Caco-2 (cell line): ENCODE measurements around the gene CNOT2. TPM values are rescaled to one million over a fixed set of nuclear protein-coding genes. Genes with fewer than 3 reads are reported as not detected.

Experiments used
- BruUV-seq: library from RNA; stranded (reverse); fragments of 400-500 nt; replicated peaks from 2 replicates; lab custom pipeline; 2021; lab: Mats Ljungman, UMichigan
- CTCF ChIA-PET: fragments of 300-600 bp; sonication (Branson Sonifier 250); formaldehyde crosslinking; loops from one replicate; lab custom pipeline; 2022; ENCODE audit warnings: antibody characterized with exemption; lab: Charles Lee
- POLR2A ChIA-PET: fragments of 300-600 bp; sonication (Branson Sonifier 250); formaldehyde crosslinking; loops from one replicate; lab custom pipeline; 2022; ENCODE audit warnings: antibody characterized with exemption; lab: Charles Lee
- DNase-seq, 2 experiments: peaks; one replicate each; pipeline versions ENCODE4 v3.0.0 to v3.0.0-alpha.2; 2020 to 2022
- H3K27me3 ChIP-seq: replicated peaks from 2 replicates; pipeline ENCODE4 v1.6.0; 2011; ENCODE audit warnings: low read length; ENCODE audit not compliant: control insufficient read depth, insufficient read depth
- H3K36me3 ChIP-seq: 2 replicates; pipeline ENCODE4 v1.5.1; 2011; ENCODE audit warnings: low read length; ENCODE audit not compliant: control insufficient read depth, insufficient read depth
- H3K4me1 ChIP-seq: fragments of 250-450 bp; sonication (Bioruptor Pico); 2 replicates; pipeline ENCODE4 v1.5.1; 2020; ENCODE audit warnings: mild to moderate bottlenecking
- H3K4me3 ChIP-seq: 2 replicates; pipeline ENCODE4 v1.5.1; 2011; ENCODE audit warnings: low read depth, mild to moderate bottlenecking, control low read depth, low read length
- H3K9me3 ChIP-seq: fragments of 250-450 bp; sonication (Bioruptor Pico); 2 replicates; pipeline ENCODE4 v1.5.1; 2020; ENCODE audit warnings: mild to moderate bottlenecking, moderate library complexity
- H3K27ac Mint-ChIP-seq: one replicate; pipeline ENCODE4 v1.8.0; 2022; ENCODE audit warnings: mixed read lengths; ENCODE audit not compliant: unreplicated experiment
- H3K27me3 Mint-ChIP-seq: one replicate; pipeline ENCODE4 v1.8.0; 2022; ENCODE audit warnings: mixed read lengths; ENCODE audit not compliant: insufficient read depth, unreplicated experiment
- H3K36me3 Mint-ChIP-seq: one replicate; pipeline ENCODE4 v1.8.0; 2022; ENCODE audit warnings: mild to moderate bottlenecking, mixed read lengths; ENCODE audit not compliant: insufficient read depth, unreplicated experiment
- H3K4me1 Mint-ChIP-seq: one replicate; pipeline ENCODE4 v1.8.0; 2022; ENCODE audit warnings: low read depth, mixed read lengths; ENCODE audit not compliant: unreplicated experiment
- H3K4me3 Mint-ChIP-seq: one replicate; pipeline ENCODE4 v1.8.0; 2022; ENCODE audit warnings: mild to moderate bottlenecking, moderate library complexity, mixed read lengths; ENCODE audit not compliant: unreplicated experiment
- H3K9me3 Mint-ChIP-seq: one replicate; pipeline ENCODE4 v1.8.0; 2022; ENCODE audit warnings: mixed read lengths; ENCODE audit not compliant: unreplicated experiment
- CTCF ChIP-seq, 2 experiments: fragments of 200-600 bp in 1 of 2; IDR thresholded peaks; 1 replicate in 1 of 2; 2 replicates in 1 of 2; pipeline versions ENCODE4 v1.5.1 to v1.8.0; 2011 to 2022; ENCODE audit warnings: antibody characterized with exemption in 1 of 2, control low read depth in 1 of 2, inconsistent platforms in 1 of 2, low read depth in 1 of 2, low read length in 1 of 2, mild to moderate bottlenecking in 1 of 2, moderate library complexity in 1 of 2; ENCODE audit not compliant: insufficient read depth in 1 of 2, severe bottlenecking in 1 of 2, unreplicated experiment in 1 of 2
- intact Hi-C: fragments of 100-400 bp; cut with micrococcal nuclease; formaldehyde crosslinking; loops from one replicate; pipeline ENCODE4 v1.10.0; 2022; ENCODE audit not compliant: unreplicated experiment
- total RNA-seq: library from RNA; stranded (reverse); gene quantifications from 2 replicates; pipeline ENCODE4 v1.2.3, GENCODE V29; 2022

The CNOT2 gene
- total RNA-seq, 1 experiment from 2014 or later: 83.5 TPM

DNA sequence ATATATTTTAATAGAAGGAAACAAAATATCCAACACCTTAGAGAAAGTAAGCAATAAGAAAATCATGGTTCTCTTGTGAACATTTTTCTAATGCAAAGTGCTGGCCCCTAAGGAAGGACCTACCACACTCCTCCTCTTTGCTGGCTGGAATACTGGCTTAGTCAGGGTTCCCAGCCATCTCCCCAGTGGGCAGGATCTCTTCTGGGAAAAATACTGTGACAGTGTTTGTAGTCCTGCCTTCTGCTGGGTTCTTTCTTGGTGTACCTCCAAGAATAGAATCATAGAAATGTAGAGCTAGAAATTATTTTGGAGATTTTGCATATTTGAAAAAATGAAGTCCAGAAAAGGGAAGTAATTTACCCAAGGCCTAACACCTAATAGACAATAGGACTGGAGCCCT, 154.8 kb downstream of the CNOT2 start:
- Histone ChIP-seq H3K9me3 (no peaks in the 10 kb centered on the region), H3K4me1 (no peaks in the 10 kb centered on the region), H3K4me3 (no peak overlapping the region), H3K36me3 (no peaks in the 10 kb centered on the region), H3K27me3 (no peaks in the 10 kb centered on the region)
- DNase-seq: no peak
- no peak overlapping the region for H3K27ac Mint-ChIP-seq
- ChIA-PET POLR2A (no interaction called here), CTCF (no interaction called here)
- intact Hi-C loops: no loop called here
- H3K4me1 Mint-ChIP-seq: peaks cover 6% of the 10 kb centered on the region
- no peaks in the 10 kb centered on the region for H3K36me3 Mint-ChIP-seq
- H3K9me3 Mint-ChIP-seq: no peaks in the 10 kb centered on the region
- BruUV-seq: no TSS peak
- no peak for TF ChIP-seq CTCF (IDR thresholded peaks at IDR 0.05; ENCODE audit: insufficient read depth in 1 of 2, low read depth in 1 of 2, low read length in 1 of 2, severe bottlenecking in 1 of 2, unreplicated experiment in 1 of 2)
- H3K4me3 Mint-ChIP-seq: no peak overlapping the region
- peaks cover 3% of the 10 kb centered on the region for H3K27me3 Mint-ChIP-seq

GRCh38 chr12:70398862-70399261, 155.6 kb downstream of the CNOT2 start:
- H3K4me3 Mint-ChIP-seq: no peak overlapping the region
- DNase-seq: no peak
- H3K36me3 ChIP-seq: no peaks in the 10 kb centered on the region
- no peaks in the 10 kb centered on the region for H3K9me3 ChIP-seq
- ChIA-PET POLR2A (no interaction called here), CTCF (no interaction called here)
- H3K27ac Mint-ChIP-seq: no peak overlapping the region
- H3K4me1 Mint-ChIP-seq: peaks cover 6% of the 10 kb centered on the region
- peaks cover 3% of the 10 kb centered on the region for H3K27me3 Mint-ChIP-seq
- no peaks in the 10 kb centered on the region for H3K36me3 Mint-ChIP-seq
- no peaks in the 10 kb centered on the region for H3K9me3 Mint-ChIP-seq
- H3K4me3 ChIP-seq: no peak overlapping the region
- no peak for TF ChIP-seq CTCF (IDR thresholded peaks at IDR 0.05; ENCODE audit: insufficient read depth in 1 of 2, low read depth in 1 of 2, low read length in 1 of 2, severe bottlenecking in 1 of 2, unreplicated experiment in 1 of 2)
- no peaks in the 10 kb centered on the region for H3K27me3 ChIP-seq
- no TSS peak for BruUV-seq
- no peaks in the 10 kb centered on the region for H3K4me1 ChIP-seq
- intact Hi-C loops: no loop called here

GRCh38 chr12:70399311-70399710, 156.1 kb downstream of the CNOT2 start:
- DNase-seq: no peak
- Mint-ChIP-seq H3K4me1 (peaks cover 6% of the 10 kb centered on the region), H3K27me3 (peaks cover 3% of the 10 kb centered on the region), H3K27ac (no peak overlapping the region), H3K4me3 (no peak overlapping the region), H3K36me3 (no peaks in the 10 kb centered on the region), H3K9me3 (no peaks in the 10 kb centered on the region)
- BruUV-seq: no TSS peak
- Histone ChIP-seq H3K9me3 (no peaks in the 10 kb centered on the region), H3K4me1 (no peaks in the 10 kb centered on the region), H3K27me3 (no peaks in the 10 kb centered on the region), H3K36me3 (no peaks in the 10 kb centered on the region), H3K4me3 (no peak overlapping the region)
- intact Hi-C loops: no loop called here
- POLR2A ChIA-PET: no interaction called here
- no peak for TF ChIP-seq CTCF (IDR thresholded peaks at IDR 0.05; ENCODE audit: insufficient read depth in 1 of 2, low read depth in 1 of 2, low read length in 1 of 2, severe bottlenecking in 1 of 2, unreplicated experiment in 1 of 2)
- CTCF ChIA-PET: no interaction called here
